Parathyroid adenoma (tissue), 2 donors: ENCODE data around the gene ABCC8.

Source experiments
- H2AFZ ChIP-seq: fragments of 300-600 bp; sonication (generic); one replicate; pipeline ENCODE4 v1.7.0; 2017; ENCODE audit warnings: antibody characterized with exemption, mild to moderate bottlenecking
- H3K27ac ChIP-seq: fragments of 300-600 bp; sonication (generic); one replicate; pipeline ENCODE4 v1.7.0; 2017
- H3K27me3 ChIP-seq: fragments of 300-600 bp; sonication (generic); one replicate; pipeline ENCODE4 v1.7.0; 2017; ENCODE audit warnings: low read length; ENCODE audit not compliant: control insufficient read depth, insufficient read depth
- H3K36me3 ChIP-seq: fragments of 300-600 bp; sonication (generic); one replicate; pipeline ENCODE4 v1.7.0; 2017; ENCODE audit warnings: low read length; ENCODE audit not compliant: control insufficient read depth, insufficient read depth
- H3K4me1 ChIP-seq: fragments of 300-600 bp; sonication (generic); one replicate; pipeline ENCODE4 v1.7.0; 2017; ENCODE audit warnings: control low read depth
- H3K4me2 ChIP-seq: fragments of 300-600 bp; sonication (generic); one replicate; pipeline ENCODE4 v1.7.0; 2017; ENCODE audit warnings: low read length
- H3K4me3 ChIP-seq: fragments of 300-600 bp; sonication (generic); one replicate; pipeline ENCODE4 v1.7.0; 2017; ENCODE audit warnings: low read depth, low read length
- H3K79me2 ChIP-seq: fragments of 300-600 bp; sonication (generic); one replicate; pipeline ENCODE4 v1.7.0; 2017; ENCODE audit warnings: control low read depth
- H3K9ac ChIP-seq: fragments of 300-600 bp; sonication (generic); one replicate; pipeline ENCODE4 v1.7.0; 2017; ENCODE audit warnings: mild to moderate bottlenecking
- H3K9me3 ChIP-seq: fragments of 300-600 bp; sonication (generic); one replicate; pipeline ENCODE4 v1.7.0; 2017; ENCODE audit warnings: low read length; ENCODE audit not compliant: control insufficient read depth
- CTCF ChIP-seq: fragments of 300-600 bp; sonication (generic); IDR thresholded peaks from one replicate; pipeline ENCODE4 v1.7.0; 2017; ENCODE audit warnings: antibody characterized with exemption, mild to moderate bottlenecking
- donor health status: primary hyperparathyroidism.

Gene ABCC8

GRCh38 chr11:17401316-17401715 is 75.3 kb downstream of the ABCC8 start:
- no peak overlapping the region for H3K9ac ChIP-seq
- no peaks in the 10 kb centered on the region for H3K4me1 ChIP-seq
- H3K36me3 ChIP-seq = no peaks in the 10 kb centered on the region
- no peak overlapping the region for H2AFZ ChIP-seq
- TF ChIP-seq CTCF = no peak
- no peak overlapping the region for H3K4me3 ChIP-seq
- no peaks in the 10 kb centered on the region for H3K9me3 ChIP-seq
- H3K79me2 ChIP-seq = no peaks in the 10 kb centered on the region
- H3K4me2 ChIP-seq = no peak overlapping the region
- H3K27me3 ChIP-seq = no peaks in the 10 kb centered on the region
- H3K27ac ChIP-seq = no peak overlapping the region

GRCh38 chr11:17400048-17400775 is 76.4 kb downstream of the ABCC8 start:
- no peaks in the 10 kb centered on the region for H3K9me3 ChIP-seq
- no peak for TF ChIP-seq CTCF
- H3K9ac ChIP-seq = no peak overlapping the region
- no peak overlapping the region for H3K4me2 ChIP-seq
- H3K36me3 ChIP-seq = no peaks in the 10 kb centered on the region
- H2AFZ ChIP-seq = no peak overlapping the region
- no peak overlapping the region for H3K27ac ChIP-seq
- no peak overlapping the region for H3K4me3 ChIP-seq
- H3K27me3 ChIP-seq = no peaks in the 10 kb centered on the region
- no peaks in the 10 kb centered on the region for H3K79me2 ChIP-seq
- H3K4me1 ChIP-seq = no peaks in the 10 kb centered on the region

GRCh38 chr11:17399236-17399635 is 77.4 kb downstream of the ABCC8 start:
- no peak overlapping the region for H3K4me3 ChIP-seq
- H3K9me3 ChIP-seq = no peaks in the 10 kb centered on the region
- no peaks in the 10 kb centered on the region for H3K79me2 ChIP-seq
- H3K27me3 ChIP-seq = no peaks in the 10 kb centered on the region
- TF ChIP-seq CTCF = no peak
- no peak overlapping the region for H3K4me2 ChIP-seq
- no peak overlapping the region for H2AFZ ChIP-seq
- no peak overlapping the region for H3K27ac ChIP-seq
- no peak overlapping the region for H3K9ac ChIP-seq
- no peaks in the 10 kb centered on the region for H3K4me1 ChIP-seq
- no peaks in the 10 kb centered on the region for H3K36me3 ChIP-seq

GRCh38 chr11:17397311-17398002 is 79.2 kb downstream of the ABCC8 start:
- H3K27me3 ChIP-seq = no peaks in the 10 kb centered on the region

More at GRCh38 chr11:17397311-17398002, 79.2 kb downstream of the ABCC8 start:
- H3K27ac ChIP-seq = no peak overlapping the region
- H3K36me3 ChIP-seq = no peaks in the 10 kb centered on the region
- H3K79me2 ChIP-seq = no peaks in the 10 kb centered on the region
- TF ChIP-seq CTCF = no peak
- H2AFZ ChIP-seq = no peak overlapping the region
- no peak overlapping the region for H3K4me2 ChIP-seq
- no peaks in the 10 kb centered on the region for H3K4me1 ChIP-seq
- no peaks in the 10 kb centered on the region for H3K9me3 ChIP-seq
- H3K4me3 ChIP-seq = no peak overlapping the region
- H3K9ac ChIP-seq = no peak overlapping the region
